Stimulated activated naive B cell treated with anti-CD40 and anti-IgM and Interleukin-4, amounts not matched to agents 10 μg/mL and 1 μg/mL and 100 μg/mL, for 72 hours (primary cell): Measurements from ENCODE around the gene LMO2.

Experiments
- ATAC-seq, 2 donors: fragments of 150-1000 bp; cut with Tn5 transposase; replicated peaks; 2 replicates each; pipeline ENCODE4 v1.10.0; 2021; ENCODE audit warnings: moderate library complexity in 1 of 2
- DNase-seq: peaks from one replicate; pipeline ENCODE4 v3.0.0; 2021
- H3K27ac Mint-ChIP-seq: one replicate; pipeline ENCODE4 v1.8.0; 2022; ENCODE audit warnings: mild to moderate bottlenecking, mixed read lengths
- H3K27me3 Mint-ChIP-seq, 2 donors: one replicate each; pipeline ENCODE4 v1.8.0; 2022; ENCODE audit warnings: mixed read lengths in 2 of 2
- H3K36me3 Mint-ChIP-seq, 2 donors: one replicate each; pipeline ENCODE4 v1.8.0; 2022; ENCODE audit warnings: mixed read lengths in 2 of 2, mild to moderate bottlenecking in 1 of 2
- H3K4me1 Mint-ChIP-seq, 2 donors: one replicate each; pipeline ENCODE4 v1.8.0; 2022; ENCODE audit warnings: mixed read lengths in 2 of 2, mild to moderate bottlenecking in 1 of 2
- H3K4me3 Mint-ChIP-seq, 2 donors: one replicate each; pipeline ENCODE4 v1.8.0; 2022; ENCODE audit warnings: mild to moderate bottlenecking in 2 of 2, mixed read lengths in 2 of 2, moderate library complexity in 1 of 2
- H3K9me3 Mint-ChIP-seq, 2 donors: one replicate each; pipeline ENCODE4 v1.8.0; 2022; ENCODE audit warnings: mixed read lengths in 2 of 2, mild to moderate bottlenecking in 1 of 2

Gene LMO2

GRCh38 chr11:33909150-33909549 lies 17.3 kb upstream of the LMO2 start:
- peaks cover 1 to 2% of the 10 kb centered on the region in 2 donors for H3K9me3 Mint-ChIP-seq
- no peak overlapping the region for H3K27ac Mint-ChIP-seq
- no peak overlapping the region for H3K4me3 Mint-ChIP-seq
- H3K27me3 Mint-ChIP-seq, result no peaks in the 10 kb centered on the region
- H3K4me1 Mint-ChIP-seq, result peaks cover 22 to 34% of the 10 kb centered on the region in 2 donors
- no peak for ATAC-seq
- H3K36me3 Mint-ChIP-seq, result peaks cover 3 to 11% of the 10 kb centered on the region in 2 donors
- DNase-seq, result no peak

GRCh38 chr11:33907421-33907820 lies 15.5 kb upstream of the LMO2 start:
- H3K36me3 Mint-ChIP-seq, result peaks cover 0 to 7% of the 10 kb centered on the region in 2 donors
- peak overlapping the region; percentile 42 for H3K27ac Mint-ChIP-seq
- no peak overlapping the region for H3K4me3 Mint-ChIP-seq
- H3K27me3 Mint-ChIP-seq, result no peaks in the 10 kb centered on the region
- no peaks in the 10 kb centered on the region for H3K9me3 Mint-ChIP-seq
- peaks cover 16 to 24% of the 10 kb centered on the region in 2 donors for H3K4me1 Mint-ChIP-seq
- ATAC-seq (peak; percentile 51 to 52), DNase-seq (no peak)

GRCh38 chr11:33906484-33907186 lies 14.8 kb upstream of the LMO2 start:
- peaks cover 0 to 7% of the 10 kb centered on the region in 2 donors for H3K36me3 Mint-ChIP-seq
- DNase-seq (no peak), ATAC-seq (no peak)
- no peak overlapping the region for H3K4me3 Mint-ChIP-seq
- H3K27ac Mint-ChIP-seq, result peak overlapping the region; percentile 65
- no peaks in the 10 kb centered on the region for H3K27me3 Mint-ChIP-seq
- H3K9me3 Mint-ChIP-seq, result no peaks in the 10 kb centered on the region
- peaks cover 10 to 16% of the 10 kb centered on the region in 2 donors for H3K4me1 Mint-ChIP-seq

- H3K27ac Mint-ChIP-seq, result no peak overlapping the region
- no peaks in the 10 kb centered on the region for H3K27me3 Mint-ChIP-seq
- ATAC-seq (no peak), DNase-seq (no peak)
- peaks cover 26 to 34% of the 10 kb centered on the region in 2 donors for H3K4me1 Mint-ChIP-seq
- H3K36me3 Mint-ChIP-seq, result peaks cover 0 to 7% of the 10 kb centered on the region in 2 donors
- no peak overlapping the region for H3K4me3 Mint-ChIP-seq
- H3K9me3 Mint-ChIP-seq, result peaks cover 0 to 1% of the 10 kb centered on the region in 2 donors
Observed at GRCh38 chr11:33904102-33904501, 12.2 kb upstream of the LMO2 start.

GRCh38 chr11:33900159-33900840 lies 8.4 kb upstream of the LMO2 start:
- Mint-ChIP-seq H3K27ac (peak overlapping the region; percentile 90), H3K4me3 (peak overlapping the region; percentile 26 to 57), H3K9me3 (peaks cover 0 to 4% of the 10 kb centered on the region in 2 donors), H3K36me3 (peaks cover 0 to 2% of the 10 kb centered on the region in 2 donors), H3K4me1 (peaks cover 33 to 46% of the 10 kb centered on the region in 2 donors), H3K27me3 (no peaks in the 10 kb centered on the region)
- DNase-seq, result no peak
- ATAC-seq, result peak; percentile 58 to 62

GRCh38 chr11:33899400-33900037 lies 7.6 kb upstream of the LMO2 start:
- Mint-ChIP-seq H3K36me3 (peaks cover 0 to 2% of the 10 kb centered on the region in 2 donors), H3K4me1 (peaks cover 35 to 53% of the 10 kb centered on the region in 2 donors), H3K27ac (no peak overlapping the region), H3K9me3 (peaks cover 0 to 4% of the 10 kb centered on the region in 2 donors), H3K27me3 (no peaks in the 10 kb centered on the region), H3K4me3 (no peak overlapping the region)
- DNase-seq (no peak), ATAC-seq (no peak)

- Mint-ChIP-seq H3K27me3 (no peaks in the 10 kb centered on the region), H3K27ac (no peak overlapping the region)
- no peak for DNase-seq
Observed at GRCh38 chr11:33898957-33899356, 7.1 kb upstream of the LMO2 start.

GRCh38 chr11:33897761-33898375 lies 6.0 kb upstream of the LMO2 start:
- DNase-seq (no peak), ATAC-seq (no peak)
- Mint-ChIP-seq H3K27ac (no peak overlapping the region), H3K9me3 (peaks cover 0 to 4% of the 10 kb centered on the region in 2 donors), H3K4me1 (peaks cover 44 to 68% of the 10 kb centered on the region in 2 donors), H3K27me3 (no peaks in the 10 kb centered on the region), H3K4me3 (no peak overlapping the region), H3K36me3 (peaks cover 0 to 2% of the 10 kb centered on the region in 2 donors)

More at GRCh38 chr11:33898957-33899356, 7.1 kb upstream of the LMO2 start:
- H3K36me3 Mint-ChIP-seq, result peaks cover 0 to 2% of the 10 kb centered on the region in 2 donors
- peaks cover 37 to 57% of the 10 kb centered on the region in 2 donors for H3K4me1 Mint-ChIP-seq
- ATAC-seq, result no peak
- no peak overlapping the region for H3K4me3 Mint-ChIP-seq
- peaks cover 0 to 4% of the 10 kb centered on the region in 2 donors for H3K9me3 Mint-ChIP-seq

- no peaks in the 10 kb centered on the region for H3K27me3 Mint-ChIP-seq
- H3K27ac Mint-ChIP-seq, result no peak overlapping the region
Observed at GRCh38 chr11:33896911-33897310, 5.0 kb upstream of the LMO2 start.

GRCh38 chr11:33895752-33896137 lies 3.9 kb upstream of the LMO2 start:
- no peak for ATAC-seq
- H3K4me1 Mint-ChIP-seq, result peaks cover 58 to 85% of the 10 kb centered on the region in 2 donors
- H3K27ac Mint-ChIP-seq, result peak overlapping the region; percentile 3
- H3K36me3 Mint-ChIP-seq, result peaks cover 0 to 2% of the 10 kb centered on the region in 2 donors
- peaks cover 0 to 3% of the 10 kb centered on the region in 2 donors for H3K9me3 Mint-ChIP-seq
- H3K27me3 Mint-ChIP-seq, result no peaks in the 10 kb centered on the region
- no peak for DNase-seq
- no peak overlapping the region for H3K4me3 Mint-ChIP-seq

More at GRCh38 chr11:33896911-33897310, 5.0 kb upstream of the LMO2 start:
- Mint-ChIP-seq H3K4me1 (peaks cover 51 to 78% of the 10 kb centered on the region in 2 donors), H3K36me3 (peaks cover 0 to 2% of the 10 kb centered on the region in 2 donors), H3K4me3 (no peak overlapping the region), H3K9me3 (peaks cover 0 to 4% of the 10 kb centered on the region in 2 donors)
- ATAC-seq, result no peak
- no peak for DNase-seq

- no peaks in the 10 kb centered on the region for H3K27me3 Mint-ChIP-seq
- peak overlapping the region; percentile 85 to 93 for H3K4me3 Mint-ChIP-seq
- H3K9me3 Mint-ChIP-seq, result peaks cover 0 to 3% of the 10 kb centered on the region in 2 donors
- ATAC-seq (no peak), DNase-seq (no peak)
- H3K36me3 Mint-ChIP-seq, result peaks cover 0 to 2% of the 10 kb centered on the region in 2 donors
- peaks cover 47 to 73% of the 10 kb centered on the region in 2 donors for H3K4me1 Mint-ChIP-seq
- peak overlapping the region; percentile 97 for H3K27ac Mint-ChIP-seq
Observed at GRCh38 chr11:33894398-33894746, 2.5 kb upstream of the LMO2 start.

GRCh38 chr11:33893711-33894397 lies 2.0 kb upstream of the LMO2 start:
- Mint-ChIP-seq H3K9me3 (peaks cover 0 to 2% of the 10 kb centered on the region in 2 donors), H3K4me1 (peaks cover 45 to 67% of the 10 kb centered on the region in 2 donors), H3K27me3 (no peaks in the 10 kb centered on the region), H3K36me3 (peaks cover 0 to under 1% of the 10 kb centered on the region in 2 donors), H3K27ac (peak overlapping the region; percentile 97), H3K4me3 (peak overlapping the region; percentile 85 to 93)
- ATAC-seq (peak; percentile 89 to 90), DNase-seq (peak; percentile 70)

- DNase-seq (no peak), ATAC-seq (no peak)
- Mint-ChIP-seq H3K27me3 (no peaks in the 10 kb centered on the region), H3K4me1 (peaks cover 44 to 65% of the 10 kb centered on the region in 2 donors), H3K9me3 (no peaks in the 10 kb centered on the region), H3K27ac (peak overlapping the region; percentile 97), H3K4me3 (peak overlapping the region; percentile 85 to 93), H3K36me3 (no peaks in the 10 kb centered on the region)
Observed at GRCh38 chr11:33892906-33893594, 1.2 kb upstream of the LMO2 start.
